IgD-negative memory B cell (primary cell): ENCODE measurements around the gene GNL2. TPM values are rescaled to one million over a fixed set of nuclear protein-coding genes. Genes with fewer than 3 reads are reported as not detected.

Source experiments
- H3K27ac Mint-ChIP-seq, 3 donors: one replicate each; pipeline ENCODE4 v1.8.0; 2020 to 2022; ENCODE audit warnings: mild to moderate bottlenecking in 3 of 3, mixed read lengths in 3 of 3, moderate library complexity in 1 of 3
- H3K27me3 Mint-ChIP-seq: one replicate; pipeline ENCODE4 v1.8.0; 2021; ENCODE audit warnings: mixed read lengths
- H3K36me3 Mint-ChIP-seq: one replicate; pipeline ENCODE4 v1.8.0; 2020; ENCODE audit warnings: mild to moderate bottlenecking, mixed read lengths
- H3K4me1 Mint-ChIP-seq, 3 donors: one replicate each; pipeline ENCODE4 v1.8.0; 2020 to 2022; ENCODE audit warnings: mixed read lengths in 3 of 3, mild to moderate bottlenecking in 1 of 3
- H3K4me3 Mint-ChIP-seq, 4 donors: one replicate each; pipeline ENCODE4 v1.8.0; 2020 to 2022; ENCODE audit warnings: mild to moderate bottlenecking in 4 of 4, mixed read lengths in 4 of 4, moderate library complexity in 3 of 4
- H3K9me3 Mint-ChIP-seq, 3 donors: one replicate each; pipeline ENCODE4 v1.8.0; 2020 to 2021; ENCODE audit warnings: mixed read lengths in 3 of 3, mild to moderate bottlenecking in 1 of 3
- polyA plus RNA-seq: library from polyadenylated mRNA; unstranded; fragments of 300-500 nt; fragmentation: Illumina TruSeq; gene quantifications from one replicate; pipeline ENCODE4 v1.2.3, GENCODE V29; 2021

Gene GNL2
- polyA plus RNA-seq, 1 donor from 2014 or later = 64.4 TPM

DNA sequence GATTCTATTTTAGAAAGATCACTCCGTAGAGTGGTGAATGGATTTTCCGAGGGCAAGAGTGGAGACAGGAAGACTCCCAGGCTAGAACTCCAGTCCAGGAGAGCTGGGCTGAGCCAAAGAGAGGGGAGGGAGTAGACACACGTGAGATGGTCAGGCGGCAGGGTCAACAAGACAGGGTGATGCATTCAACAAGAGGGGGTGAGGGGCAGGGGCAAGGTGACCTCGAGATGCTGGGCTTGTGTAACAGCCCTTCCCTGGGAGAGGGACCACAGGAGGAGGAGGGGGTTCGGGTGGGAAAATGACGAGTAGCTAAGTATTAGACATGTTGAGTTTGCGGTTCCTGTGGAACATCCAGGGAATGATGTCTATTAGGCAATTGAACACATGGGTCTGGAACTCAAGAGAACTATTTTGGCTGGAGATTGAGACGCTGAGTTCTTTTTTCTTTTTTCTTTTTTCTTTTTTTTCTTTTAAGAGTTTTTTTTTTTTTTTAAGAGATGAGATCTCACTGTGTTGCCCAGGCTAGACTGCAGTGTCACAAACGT, 25.7 kb upstream of the GNL2 start:
- peaks cover 19% of the 10 kb centered on the region for H3K27me3 Mint-ChIP-seq

DNA sequence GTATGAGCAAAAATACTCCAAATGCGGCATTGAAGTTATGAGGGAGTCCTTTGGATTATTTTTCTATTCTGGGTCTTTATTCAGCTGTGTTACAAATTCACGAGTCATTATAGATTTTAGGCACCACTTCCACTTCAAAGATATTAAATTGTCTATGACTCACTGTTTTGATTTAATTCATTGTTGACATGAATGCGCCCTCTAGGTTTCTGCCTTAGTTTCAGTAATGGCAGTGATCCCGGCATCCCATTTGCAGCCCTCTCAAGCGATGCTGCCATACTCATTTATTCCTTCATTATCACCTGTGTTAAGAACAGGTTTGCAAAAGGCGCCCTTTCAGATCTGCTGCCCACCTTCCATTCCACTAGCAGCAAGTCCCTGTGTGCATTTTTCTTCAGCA, 25.0 kb upstream of the GNL2 start:
- Mint-ChIP-seq H3K4me3 (no peak overlapping the region), H3K27me3 (peaks cover 25% of the 10 kb centered on the region), H3K36me3 (no peaks in the 10 kb centered on the region), H3K4me1 (no peaks in the 10 kb centered on the region), H3K9me3 (peaks cover 0 to under 1% (median 0%) of the 10 kb centered on the region in 3 donors), H3K27ac (no peak overlapping the region)

More for the DNA sequence above, 25.7 kb upstream of the GNL2 start:
- Mint-ChIP-seq H3K9me3 (no peaks in the 10 kb centered on the region), H3K4me1 (no peaks in the 10 kb centered on the region), H3K27ac (no peak overlapping the region), H3K4me3 (no peak overlapping the region), H3K36me3 (no peaks in the 10 kb centered on the region)

GRCh38 chr1:37616330-37616729, 20.6 kb upstream of the GNL2 start:
- Mint-ChIP-seq H3K36me3 (no peaks in the 10 kb centered on the region), H3K9me3 (peaks cover 0 to 2% (median 0%) of the 10 kb centered on the region in 3 donors), H3K27me3 (peaks cover 27% of the 10 kb centered on the region), H3K4me3 (no peak overlapping the region), H3K4me1 (no peaks in the 10 kb centered on the region), H3K27ac (peak overlapping the region in 1 of 3 donors; percentile 19)

- Mint-ChIP-seq H3K27me3 (peaks cover 22% of the 10 kb centered on the region), H3K27ac (peak overlapping the region in 1 of 3 donors; percentile 36), H3K9me3 (peaks cover 0 to 2% (median 0%) of the 10 kb centered on the region in 3 donors), H3K4me3 (no peak overlapping the region), H3K4me1 (no peaks in the 10 kb centered on the region), H3K36me3 (no peaks in the 10 kb centered on the region)
These were observed 18.4 kb upstream of the GNL2 start for GRCh38 chr1:37614105-37614504.

- Mint-ChIP-seq H3K27me3 (peaks cover 15% of the 10 kb centered on the region), H3K4me3 (peak overlapping the region in 1 of 4 donors; percentile 43), H3K9me3 (peaks cover 0 to 2% (median 0%) of the 10 kb centered on the region in 3 donors), H3K4me1 (no peaks in the 10 kb centered on the region), H3K36me3 (no peaks in the 10 kb centered on the region), H3K27ac (no peak overlapping the region)
These were observed 16.4 kb upstream of the GNL2 start for GRCh38 chr1:37612186-37612585.

DNA sequence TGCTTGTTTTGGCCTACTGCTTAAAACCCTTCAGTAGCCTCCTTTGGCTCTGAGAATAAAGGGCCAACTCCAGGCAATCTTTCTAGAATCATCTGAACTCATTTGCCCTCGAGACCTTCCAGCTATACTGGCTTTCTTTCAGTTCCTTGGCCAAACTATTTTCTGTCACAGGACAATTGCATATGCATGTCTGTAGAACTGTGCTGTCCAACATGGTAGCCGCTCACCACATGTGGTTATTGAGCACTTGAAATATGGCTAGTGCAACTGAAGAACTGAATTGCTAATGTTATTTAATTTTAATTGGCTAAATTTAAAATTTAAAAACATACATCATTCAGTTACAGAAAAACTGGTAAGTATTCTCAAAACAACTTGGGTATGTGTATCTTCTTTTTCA, 14.3 kb upstream of the GNL2 start:
- no peaks in the 10 kb centered on the region for H3K9me3 Mint-ChIP-seq
- H3K36me3 Mint-ChIP-seq = no peaks in the 10 kb centered on the region
- H3K4me3 Mint-ChIP-seq = no peak overlapping the region
- H3K27me3 Mint-ChIP-seq = peaks cover 1% of the 10 kb centered on the region
- H3K4me1 Mint-ChIP-seq = no peaks in the 10 kb centered on the region
- H3K27ac Mint-ChIP-seq = no peak overlapping the region

DNA sequence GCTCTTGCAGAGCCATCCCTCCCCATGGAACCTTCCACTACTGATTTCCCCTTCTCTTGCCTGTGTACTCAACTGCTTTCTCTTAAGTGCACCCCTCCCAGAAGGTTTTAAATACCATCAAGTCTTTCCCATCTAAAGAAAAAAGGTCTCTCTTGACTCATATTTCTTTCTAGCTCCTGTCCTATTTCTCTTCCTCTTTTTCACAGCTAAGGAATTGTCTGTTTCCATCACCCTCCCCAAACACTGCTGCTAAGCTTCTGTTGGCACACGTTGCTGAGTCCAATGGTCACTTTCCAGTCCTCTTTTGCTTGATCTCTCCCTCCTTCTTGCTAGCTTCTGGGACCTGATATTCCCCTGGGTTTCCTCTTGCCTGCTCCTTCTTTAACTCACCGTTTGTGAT, 13.3 kb upstream of the GNL2 start:
- no peak overlapping the region for H3K4me3 Mint-ChIP-seq
- no peak overlapping the region for H3K27ac Mint-ChIP-seq
- H3K9me3 Mint-ChIP-seq = no peaks in the 10 kb centered on the region

DNA sequence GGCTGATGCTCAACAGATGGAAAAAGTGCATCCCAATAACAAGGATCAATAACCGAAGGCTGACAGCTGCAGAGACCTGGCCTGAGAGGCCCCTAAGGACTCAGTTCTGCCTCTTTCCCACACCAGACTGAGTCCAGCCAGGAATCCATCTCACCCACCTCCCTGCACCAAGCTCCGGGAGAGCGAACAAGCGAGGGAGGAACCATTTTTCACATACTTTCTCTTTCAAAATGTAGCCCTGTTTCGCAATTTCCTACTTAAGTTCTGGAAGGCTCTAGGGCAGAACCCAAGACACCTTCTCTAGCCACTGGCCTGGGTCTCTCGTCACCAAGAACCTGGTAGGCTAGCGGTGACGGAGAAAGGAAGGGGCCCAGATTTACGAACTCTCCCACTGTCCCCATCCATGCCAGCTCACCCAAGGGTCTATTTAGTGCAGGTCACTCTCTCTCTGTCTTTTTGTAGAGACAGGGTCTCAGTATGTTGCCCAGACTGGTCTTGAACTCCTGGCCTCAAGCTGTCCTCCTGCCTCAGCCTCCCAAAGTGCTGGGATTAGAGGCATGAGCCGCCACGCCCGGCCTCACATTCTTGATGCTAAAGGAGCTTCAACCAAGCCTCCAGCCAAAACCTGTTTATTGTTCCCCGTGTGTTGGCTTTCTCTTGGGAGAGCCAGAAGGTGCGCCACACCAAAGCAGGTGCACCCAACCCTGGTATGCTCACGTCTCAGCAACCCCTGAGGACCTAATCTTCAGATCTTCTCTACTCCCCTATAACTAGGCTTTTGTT, 10.9 kb upstream of the GNL2 start:
- Mint-ChIP-seq H3K4me3 (no peak overlapping the region), H3K36me3 (no peaks in the 10 kb centered on the region), H3K27me3 (peaks cover 5% of the 10 kb centered on the region), H3K4me1 (peaks cover 0 to 5% (median 4%) of the 10 kb centered on the region in 3 donors), H3K27ac (no peak overlapping the region), H3K9me3 (no peaks in the 10 kb centered on the region)

More for the DNA sequence above, 13.3 kb upstream of the GNL2 start:
- no peaks in the 10 kb centered on the region for H3K4me1 Mint-ChIP-seq
- no peaks in the 10 kb centered on the region for H3K36me3 Mint-ChIP-seq
- peaks cover 1% of the 10 kb centered on the region for H3K27me3 Mint-ChIP-seq

DNA sequence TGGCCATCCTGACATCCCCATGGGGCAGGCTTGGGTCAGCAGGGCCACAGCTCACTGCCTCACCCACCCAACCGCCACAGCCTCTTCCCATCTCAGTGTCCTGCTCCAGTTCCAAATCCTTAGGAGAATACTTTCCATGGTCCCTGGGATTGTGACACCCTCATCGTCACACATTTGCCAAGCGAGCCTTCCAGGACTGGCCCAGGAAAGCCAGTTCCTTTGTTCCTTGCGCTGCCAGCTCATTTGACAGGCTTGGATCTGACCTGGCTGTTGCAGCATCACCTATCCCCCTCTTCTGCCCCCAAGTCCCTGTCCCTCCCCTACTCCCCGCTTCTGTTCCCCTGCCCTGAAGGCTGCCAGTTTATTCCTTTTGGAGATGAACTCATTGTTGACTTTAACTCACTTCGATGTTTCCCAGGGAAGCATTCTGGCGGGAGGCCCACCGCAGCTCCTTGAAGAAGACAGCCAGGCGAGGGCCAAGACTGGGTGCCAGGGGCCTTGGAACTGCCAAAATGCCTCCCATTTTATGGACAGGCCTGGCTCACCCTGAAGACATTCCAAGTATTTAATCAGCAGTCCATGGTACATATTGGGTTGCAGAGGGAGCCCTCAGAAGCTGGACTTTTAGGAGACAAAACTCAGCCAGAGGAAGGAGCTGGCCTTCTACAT, 10.2 kb upstream of the GNL2 start:
- no peak overlapping the region for H3K27ac Mint-ChIP-seq
- no peaks in the 10 kb centered on the region for H3K36me3 Mint-ChIP-seq
- H3K27me3 Mint-ChIP-seq = peaks cover 5% of the 10 kb centered on the region
- no peak overlapping the region for H3K4me3 Mint-ChIP-seq
- H3K4me1 Mint-ChIP-seq = peaks cover 0 to 5% (median 4%) of the 10 kb centered on the region in 3 donors
- H3K9me3 Mint-ChIP-seq = no peaks in the 10 kb centered on the region

DNA sequence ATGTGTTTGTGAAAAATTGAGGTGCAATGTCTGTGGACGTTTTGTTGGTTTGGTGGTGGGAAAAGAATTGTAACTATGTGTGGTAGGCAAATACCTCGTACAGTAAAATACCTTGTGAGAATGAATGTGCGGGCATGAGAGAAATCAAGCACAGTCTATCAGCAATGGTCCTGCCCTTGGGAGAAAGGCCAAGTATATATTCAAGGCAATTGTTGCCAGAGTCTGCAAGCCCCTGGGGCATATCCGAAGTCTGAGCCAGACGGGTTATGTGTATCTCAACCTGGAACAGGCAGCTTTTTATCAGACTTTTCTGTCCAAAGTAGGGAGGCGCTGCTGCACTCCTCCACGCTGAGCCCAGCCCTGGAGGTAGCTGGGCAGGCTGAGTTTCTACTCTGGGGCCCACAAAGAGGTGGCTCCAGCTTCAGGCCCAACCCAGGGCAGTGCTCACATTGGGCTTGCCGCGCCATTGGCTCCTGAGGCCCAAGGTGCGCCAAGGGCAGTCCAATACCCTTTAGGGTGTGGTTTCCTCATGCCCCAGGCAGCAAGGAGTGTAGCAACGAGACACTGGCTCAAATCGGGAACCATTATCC, 9.4 kb upstream of the GNL2 start:
- Mint-ChIP-seq H3K4me1 (peaks cover 0 to 5% (median 4%) of the 10 kb centered on the region in 3 donors), H3K27me3 (peaks cover 5% of the 10 kb centered on the region), H3K27ac (peak overlapping the region in 1 of 3 donors; percentile 36)

DNA sequence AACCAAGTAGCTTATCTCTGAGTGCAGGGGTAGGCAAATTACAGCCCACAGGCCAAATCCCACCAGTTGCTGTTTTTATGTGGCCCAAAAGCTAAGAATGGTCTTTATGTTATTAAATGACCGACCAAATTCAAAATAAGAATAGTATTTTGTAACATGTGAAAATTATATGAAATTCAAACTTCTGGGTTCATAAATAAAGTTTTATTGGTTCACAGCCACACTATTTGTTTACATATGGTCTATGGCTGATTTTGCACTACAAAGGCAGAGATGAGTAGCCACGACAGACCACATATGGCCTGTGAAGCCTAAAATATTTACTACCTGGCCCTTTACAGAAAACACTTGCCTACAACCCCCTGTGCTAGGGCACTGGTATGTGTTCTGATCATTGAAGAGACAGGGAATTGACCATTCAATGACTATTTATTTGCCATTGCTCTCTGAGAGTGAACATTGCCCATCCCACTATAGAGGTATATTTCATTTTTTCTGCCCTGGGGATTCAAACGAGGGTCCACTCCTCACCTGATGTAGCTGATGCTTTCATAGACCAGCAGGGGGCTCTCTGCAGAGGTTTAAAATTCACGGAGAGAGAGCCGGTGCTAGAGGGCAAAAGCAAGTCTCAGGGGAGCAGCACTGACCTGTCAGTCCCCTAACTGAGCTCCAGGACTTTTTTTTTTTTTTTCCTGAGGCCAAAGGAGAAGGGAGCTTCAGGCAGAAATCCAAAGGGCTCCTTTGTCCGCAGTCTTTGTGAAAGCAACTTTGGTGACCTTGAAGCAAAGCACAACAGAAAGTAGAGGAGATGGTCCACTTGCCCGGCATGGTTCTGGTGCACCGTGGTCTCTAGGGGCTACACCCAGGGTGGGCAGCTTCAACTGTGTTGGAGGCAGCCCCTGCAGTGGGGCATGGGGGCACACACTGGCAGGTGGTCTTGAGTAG, 7.3 kb upstream of the GNL2 start:
- Mint-ChIP-seq H3K27ac (no peak overlapping the region), H3K4me3 (peak overlapping the region in 2 of 4 donors; percentile 60 to 65), H3K27me3 (peaks cover 5% of the 10 kb centered on the region), H3K4me1 (peaks cover 0 to 5% (median 4%) of the 10 kb centered on the region in 3 donors), H3K36me3 (no peaks in the 10 kb centered on the region), H3K9me3 (no peaks in the 10 kb centered on the region)

More for the DNA sequence above, 9.4 kb upstream of the GNL2 start:
- Mint-ChIP-seq H3K9me3 (no peaks in the 10 kb centered on the region), H3K36me3 (no peaks in the 10 kb centered on the region), H3K4me3 (no peak overlapping the region)

DNA sequence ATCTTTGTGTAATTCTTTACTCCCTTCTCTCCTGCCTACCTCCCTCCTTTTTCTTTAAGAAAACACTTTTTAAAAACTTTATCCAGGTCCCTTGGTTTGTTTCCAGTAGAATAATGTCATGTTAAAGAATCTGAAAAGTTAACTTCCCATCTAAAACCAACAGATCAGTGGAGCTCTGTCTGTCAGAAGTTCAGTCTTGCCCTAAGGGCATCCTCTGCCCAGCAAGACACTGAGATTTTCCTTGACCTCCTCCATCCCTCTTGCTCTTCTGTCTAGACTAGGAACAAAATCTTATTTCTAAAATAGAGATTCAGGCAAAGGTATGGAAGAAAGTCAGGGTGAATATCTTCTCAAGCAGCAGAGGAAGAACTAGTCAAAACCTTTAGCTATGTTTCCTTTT, 5.7 kb upstream of the GNL2 start:
- no peaks in the 10 kb centered on the region for H3K9me3 Mint-ChIP-seq
- peak overlapping the region in 1 of 4 donors; percentile 58 for H3K4me3 Mint-ChIP-seq
- H3K4me1 Mint-ChIP-seq = peaks cover 0 to 5% (median 4%) of the 10 kb centered on the region in 3 donors
- H3K27me3 Mint-ChIP-seq = peaks cover 5% of the 10 kb centered on the region
- no peaks in the 10 kb centered on the region for H3K36me3 Mint-ChIP-seq
- H3K27ac Mint-ChIP-seq = peak overlapping the region in 2 of 3 donors; percentile 22 to 35

GRCh38 chr1:37599940-37600339, 4.2 kb upstream of the GNL2 start:
- H3K27ac Mint-ChIP-seq = no peak overlapping the region
- H3K4me1 Mint-ChIP-seq = peaks cover 12 to 18% (median 18%) of the 10 kb centered on the region in 3 donors
- no peak overlapping the region for H3K4me3 Mint-ChIP-seq
- H3K9me3 Mint-ChIP-seq = no peaks in the 10 kb centered on the region
- H3K27me3 Mint-ChIP-seq = peaks cover 4% of the 10 kb centered on the region
- H3K36me3 Mint-ChIP-seq = peaks cover 2% of the 10 kb centered on the region

DNA sequence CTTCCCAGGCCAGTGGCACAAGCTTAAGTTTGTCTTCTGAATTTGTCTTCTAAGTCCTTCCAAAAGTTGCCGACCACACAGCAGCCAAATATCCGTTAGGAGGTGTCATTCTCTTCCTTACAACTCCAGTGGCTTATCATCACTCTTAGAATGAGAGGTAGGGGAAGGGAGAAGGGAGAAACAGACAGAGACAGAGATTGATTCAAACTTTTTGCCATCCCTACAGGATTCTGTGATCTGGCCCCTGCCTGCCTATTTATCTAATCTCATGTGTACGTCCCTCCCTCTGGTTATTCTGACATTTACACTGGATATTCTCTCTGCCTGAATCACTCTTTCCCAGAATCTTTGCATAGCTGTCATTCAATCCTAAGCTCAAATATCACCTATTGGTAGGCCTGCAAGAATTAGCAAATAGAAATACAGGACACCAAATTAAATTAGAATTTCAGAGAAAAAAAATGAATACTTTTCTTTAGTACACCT, 488 bp upstream of the GNL2 start:
- H3K9me3 Mint-ChIP-seq = no peaks in the 10 kb centered on the region
- H3K4me3 Mint-ChIP-seq = peak overlapping the region; percentile 95 to 100 (median 100)
- H3K27me3 Mint-ChIP-seq = no peaks in the 10 kb centered on the region
- peaks cover 2% of the 10 kb centered on the region for H3K36me3 Mint-ChIP-seq
- peaks cover 14 to 22% (median 18%) of the 10 kb centered on the region in 3 donors for H3K4me1 Mint-ChIP-seq
- H3K27ac Mint-ChIP-seq = peak overlapping the region; percentile 93 to 99 (median 99)
